ENCODE data around the gene PPP2R2D.

The PPP2R2D gene

DNA sequence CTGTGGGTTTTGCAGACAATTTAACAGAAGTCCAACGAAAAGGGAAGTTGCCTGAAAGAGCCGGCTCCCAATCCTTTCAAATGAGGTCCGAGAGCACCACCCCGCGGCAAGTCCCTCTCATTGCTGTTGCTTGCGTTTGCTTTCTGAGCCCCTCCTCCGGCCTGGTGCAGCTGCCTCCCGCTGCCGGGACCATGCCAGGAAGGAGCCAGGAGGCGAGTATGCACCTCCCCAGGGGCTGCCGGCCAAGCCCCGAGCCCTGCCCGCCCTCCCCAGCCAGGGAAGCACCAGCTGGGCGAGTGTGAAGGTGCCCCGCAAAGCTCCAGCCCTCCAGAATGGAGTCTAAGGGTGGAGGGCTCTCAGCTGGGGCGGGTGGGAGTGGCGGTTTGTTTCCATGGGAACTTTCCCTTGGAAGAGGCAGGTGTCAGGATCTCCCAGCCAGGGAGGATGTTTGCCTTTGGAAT lies 25.8 kb upstream of the PPP2R2D start:
- intact Hi-C loops (cut with DNase I; ENCODE audit: low total_unique reads), result no loop called here
- peak in 1 of 2 donors; percentile 56 for DNase-seq
- no peak overlapping the region for H3K4me3 ChIP-seq

DNA sequence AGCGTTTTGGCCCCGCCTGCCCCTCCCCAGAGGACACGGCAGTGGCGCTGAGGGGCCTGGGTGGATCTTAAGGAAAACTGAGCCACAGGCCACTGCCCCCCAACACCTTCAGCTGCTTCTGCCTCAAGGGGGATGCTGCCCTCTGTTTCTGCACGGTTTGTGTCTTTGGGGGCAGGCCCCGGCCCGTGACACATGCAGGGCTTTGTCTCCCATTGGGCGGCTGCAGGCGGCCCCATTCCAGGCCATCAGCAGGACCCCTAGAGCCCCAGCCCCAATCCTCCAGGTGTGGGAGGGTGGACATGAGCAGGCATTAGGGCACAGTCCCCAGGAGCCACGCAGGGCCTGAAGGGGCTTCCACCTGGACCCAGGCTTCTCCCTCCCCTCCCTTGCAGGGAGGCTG lies 25.3 kb upstream of the PPP2R2D start:
- H3K4me3 ChIP-seq, result no peak overlapping the region
- H3K4me1 ChIP-seq, result peaks cover 0 to 5% (median 0%) of the 10 kb centered on the region in 4 donors
- no peaks in the 10 kb centered on the region for H3K9me3 ChIP-seq
- H3K36me3 ChIP-seq, result no peaks in the 10 kb centered on the region
- H3K27ac ChIP-seq, result no peak overlapping the region
- TF ChIP-seq, protein P1, sequence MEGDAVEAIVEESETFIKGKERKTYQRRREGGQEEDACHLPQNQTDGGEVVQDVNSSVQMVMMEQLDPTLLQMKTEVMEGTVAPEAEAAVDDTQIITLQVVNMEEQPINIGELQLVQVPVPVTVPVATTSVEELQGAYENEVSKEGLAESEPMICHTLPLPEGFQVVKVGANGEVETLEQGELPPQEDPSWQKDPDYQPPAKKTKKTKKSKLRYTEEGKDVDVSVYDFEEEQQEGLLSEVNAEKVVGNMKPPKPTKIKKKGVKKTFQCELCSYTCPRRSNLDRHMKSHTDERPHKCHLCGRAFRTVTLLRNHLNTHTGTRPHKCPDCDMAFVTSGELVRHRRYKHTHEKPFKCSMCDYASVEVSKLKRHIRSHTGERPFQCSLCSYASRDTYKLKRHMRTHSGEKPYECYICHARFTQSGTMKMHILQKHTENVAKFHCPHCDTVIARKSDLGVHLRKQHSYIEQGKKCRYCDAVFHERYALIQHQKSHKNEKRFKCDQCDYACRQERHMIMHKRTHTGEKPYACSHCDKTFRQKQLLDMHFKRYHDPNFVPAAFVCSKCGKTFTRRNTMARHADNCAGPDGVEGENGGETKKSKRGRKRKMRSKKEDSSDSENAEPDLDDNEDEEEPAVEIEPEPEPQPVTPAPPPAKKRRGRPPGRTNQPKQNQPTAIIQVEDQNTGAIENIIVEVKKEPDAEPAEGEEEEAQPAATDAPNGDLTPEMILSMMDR (IDR thresholded peaks at IDR 0.05), result no peak
- peaks cover 0 to 45% of the 10 kb centered on the region in 2 donors for H3K27me3 ChIP-seq
- intact Hi-C loops (cut with DNase I; ENCODE audit: low total_unique reads), result no loop called here
- DNase-seq, result peak in 1 of 2 donors; percentile 2

More for the DNA sequence above, 25.8 kb upstream of the PPP2R2D start:
- Histone ChIP-seq H3K36me3 (no peaks in the 10 kb centered on the region), H3K4me1 (peaks cover 0 to 5% (median 0%) of the 10 kb centered on the region in 4 donors), H3K27ac (no peak overlapping the region), H3K27me3 (peaks cover 0 to 47% of the 10 kb centered on the region in 2 donors), H3K9me3 (no peaks in the 10 kb centered on the region)
- TF ChIP-seq, protein P1 (IDR thresholded peaks at IDR 0.05), result peak; percentile 30 to 39

DNA sequence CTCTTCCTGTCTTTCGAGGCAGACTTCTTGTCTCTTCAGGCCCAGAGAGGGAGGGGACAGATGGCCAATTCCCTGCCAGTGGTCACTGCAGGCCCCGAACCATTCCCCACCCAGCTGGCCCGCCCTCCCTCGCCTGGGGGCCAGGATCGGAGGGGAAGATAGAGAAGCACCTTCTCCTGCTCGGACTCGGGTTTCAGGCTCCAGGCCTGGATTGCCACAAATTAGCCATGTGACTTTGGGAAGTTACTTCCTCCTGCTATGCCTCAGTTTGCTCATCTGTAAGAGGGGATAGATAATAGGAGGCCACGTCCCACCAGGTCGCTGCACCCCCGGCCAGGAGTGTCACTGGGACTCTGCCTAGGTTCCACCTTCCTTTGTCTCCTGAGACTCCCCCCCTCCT lies 24.8 kb upstream of the PPP2R2D start:
- H3K9me3 ChIP-seq, result no peaks in the 10 kb centered on the region
- H3K27me3 ChIP-seq, result peaks cover 0 to 50% of the 10 kb centered on the region in 2 donors

DNA sequence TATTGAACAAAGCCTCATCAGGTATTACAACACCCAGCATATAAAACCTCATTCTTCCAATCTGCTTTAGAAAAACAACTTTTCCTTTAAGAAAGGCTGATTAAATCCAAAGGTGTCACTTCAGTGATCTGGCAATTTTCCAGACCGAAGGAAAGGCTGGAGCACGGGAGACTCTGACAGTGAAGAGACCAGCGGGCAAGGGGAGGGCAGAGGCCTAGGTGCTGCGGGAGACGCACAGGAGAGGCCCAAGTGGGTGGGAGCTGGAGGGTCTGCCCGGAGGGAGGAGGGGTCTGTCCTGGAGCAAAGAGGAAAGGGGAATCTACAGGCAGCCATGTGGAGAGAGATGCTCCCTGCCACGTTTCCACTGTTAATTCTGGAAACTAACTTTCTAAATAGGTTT lies 24.3 kb upstream of the PPP2R2D start:
- H3K27ac ChIP-seq, result no peak overlapping the region
- H3K36me3 ChIP-seq, result no peaks in the 10 kb centered on the region
- TF ChIP-seq, protein P1 (IDR thresholded peaks at IDR 0.05), result no peak
- peak in 1 of 2 donors; percentile 11 for DNase-seq
- no peak overlapping the region for H3K4me3 ChIP-seq
- peaks cover 0 to 5% (median 0%) of the 10 kb centered on the region in 4 donors for H3K4me1 ChIP-seq
- H3K9me3 ChIP-seq, result no peaks in the 10 kb centered on the region
- H3K27me3 ChIP-seq, result peaks cover 0 to 53% of the 10 kb centered on the region in 2 donors
- intact Hi-C loops (cut with DNase I; ENCODE audit: low total_unique reads), result no loop called here

More for the DNA sequence above, 24.8 kb upstream of the PPP2R2D start:
- Histone ChIP-seq H3K4me3 (no peak overlapping the region), H3K4me1 (peaks cover 0 to 5% (median 0%) of the 10 kb centered on the region in 4 donors), H3K36me3 (no peaks in the 10 kb centered on the region), H3K27ac (no peak overlapping the region)
- TF ChIP-seq, protein P1 (IDR thresholded peaks at IDR 0.05), result no peak
- intact Hi-C loops (cut with DNase I; ENCODE audit: low total_unique reads), result no loop called here
- peak in 1 of 2 donors; percentile 11 for DNase-seq

DNA sequence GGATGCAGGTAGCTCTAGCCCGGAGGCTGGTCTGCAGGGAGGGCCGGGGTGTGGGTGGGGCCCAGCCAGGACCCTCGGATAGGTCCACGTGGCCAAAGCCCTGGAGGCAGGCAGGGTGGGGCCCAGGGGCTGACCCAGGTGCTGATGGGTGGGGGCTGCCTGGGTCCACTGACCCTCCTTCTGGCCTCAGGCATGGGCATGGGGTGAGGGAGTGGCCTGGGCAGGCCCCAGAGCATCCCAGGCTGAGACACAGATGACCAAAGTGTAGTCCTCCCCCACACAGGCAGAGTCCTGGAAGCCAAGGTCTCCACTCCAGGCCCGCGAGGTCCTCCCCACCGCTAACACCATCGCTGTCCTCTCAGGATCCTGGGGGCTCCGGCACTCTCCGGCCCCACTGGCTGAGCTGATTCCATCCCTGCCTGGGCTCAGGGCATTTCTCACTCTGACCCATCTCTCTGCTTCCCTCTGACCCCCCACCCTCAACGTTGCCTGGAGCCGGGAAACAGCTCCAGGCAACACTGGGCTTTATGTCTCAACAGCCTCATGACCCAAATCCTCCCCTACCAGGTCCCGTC lies 20.7 kb upstream of the PPP2R2D start:
- Histone ChIP-seq H3K4me3 (no peak overlapping the region), H3K27me3 (peaks cover 0 to 40% of the 10 kb centered on the region in 2 donors), H3K9me3 (no peaks in the 10 kb centered on the region), H3K36me3 (no peaks in the 10 kb centered on the region), H3K4me1 (peaks cover 0 to 2% (median 0%) of the 10 kb centered on the region in 4 donors), H3K27ac (no peak overlapping the region)
- TF ChIP-seq, protein P1 (IDR thresholded peaks at IDR 0.05), result no peak
- intact Hi-C loops (cut with DNase I; ENCODE audit: low total_unique reads), result no loop called here
- DNase-seq, result peak in 1 of 2 donors; percentile 9

Measured in tibial artery (tissue), 4 donors.